ENCODE data around the gene CCIN. TPM values are rescaled to one million over a fixed set of nuclear protein-coding genes. Genes with fewer than 3 reads are reported as not detected.
A peak's percentile ranks its signal among the peaks of the same experiment; 100 is the strongest.
"Not testable (repeated sequence)": the region's sequence is repeated elsewhere in the genome, so short reads cannot be mapped to it uniquely, and the experiment has no call there.

Gene CCIN
- total RNA-seq, 1 donor = 0.43 TPM

GRCh38 chr9:36174731-36175130, 5.5 kb downstream of the CCIN start:
- TF ChIP-seq CTCF (IDR thresholded peaks at IDR 0.05; ENCODE audit: insufficient read depth, low read depth, low read length) = no peak
- DNase-seq (ENCODE audit: low read depth) = no peak
- no peak overlapping the region for H3K4me3 ChIP-seq (ENCODE audit: low read depth, low read length)

GRCh38 chr9:36175209-36175608, 6.0 kb downstream of the CCIN start:
- H3K4me3 ChIP-seq (ENCODE audit: low read depth, low read length); DNase-seq (ENCODE audit: low read depth): not testable (repeated sequence)

GRCh38 chr9:36176496-36176895, 7.3 kb downstream of the CCIN start:
- not testable (repeated sequence) for H3K4me3 ChIP-seq (ENCODE audit: low read depth, low read length); DNase-seq (ENCODE audit: low read depth)

GRCh38 chr9:36177571-36177970, 8.4 kb downstream of the CCIN start:
- DNase-seq (ENCODE audit: low read depth) = no peak
- no peak overlapping the region for H3K4me3 ChIP-seq (ENCODE audit: low read depth, low read length)
- no peak for TF ChIP-seq CTCF (IDR thresholded peaks at IDR 0.05; ENCODE audit: insufficient read depth, low read depth, low read length)

GRCh38 chr9:36180243-36180642, 11.1 kb downstream of the CCIN start:
- H3K4me3 ChIP-seq (ENCODE audit: low read depth, low read length); DNase-seq (ENCODE audit: low read depth): not testable (repeated sequence)

GRCh38 chr9:36187414-36187813, 18.2 kb downstream of the CCIN start:
- DNase-seq (ENCODE audit: low read depth) = no peak
- no peak for TF ChIP-seq CTCF (IDR thresholded peaks at IDR 0.05; ENCODE audit: insufficient read depth, low read depth, low read length)
- H3K4me3 ChIP-seq (ENCODE audit: low read depth, low read length) = no peak overlapping the region

- no peak for TF ChIP-seq CTCF (IDR thresholded peaks at IDR 0.05; ENCODE audit: insufficient read depth, low read depth, low read length)
- no peak for DNase-seq (ENCODE audit: low read depth)
- H3K4me3 ChIP-seq (ENCODE audit: low read depth, low read length) = no peak overlapping the region
Observed at GRCh38 chr9:36188212-36188611, 19.0 kb downstream of the CCIN start.

GRCh38 chr9:36189976-36190375, 20.8 kb downstream of the CCIN start:
- no peak for DNase-seq (ENCODE audit: low read depth)

More at GRCh38 chr9:36189976-36190375, 20.8 kb downstream of the CCIN start:
- no peak for TF ChIP-seq CTCF (IDR thresholded peaks at IDR 0.05; ENCODE audit: insufficient read depth, low read depth, low read length)
- H3K4me3 ChIP-seq (ENCODE audit: low read depth, low read length) = peak overlapping the region; percentile 93

All from fibroblast of villous mesenchyme (primary cell).